ENCODE measurements around the gene ZSCAN5A. TPM values are rescaled to one million over a fixed set of nuclear protein-coding genes. Genes with fewer than 3 reads are reported as not detected.

ZSCAN5A gene
- total and polyA plus RNA-seq, 4 donors: 5.5 to 17.4 (median 10.1) TPM

DNA sequence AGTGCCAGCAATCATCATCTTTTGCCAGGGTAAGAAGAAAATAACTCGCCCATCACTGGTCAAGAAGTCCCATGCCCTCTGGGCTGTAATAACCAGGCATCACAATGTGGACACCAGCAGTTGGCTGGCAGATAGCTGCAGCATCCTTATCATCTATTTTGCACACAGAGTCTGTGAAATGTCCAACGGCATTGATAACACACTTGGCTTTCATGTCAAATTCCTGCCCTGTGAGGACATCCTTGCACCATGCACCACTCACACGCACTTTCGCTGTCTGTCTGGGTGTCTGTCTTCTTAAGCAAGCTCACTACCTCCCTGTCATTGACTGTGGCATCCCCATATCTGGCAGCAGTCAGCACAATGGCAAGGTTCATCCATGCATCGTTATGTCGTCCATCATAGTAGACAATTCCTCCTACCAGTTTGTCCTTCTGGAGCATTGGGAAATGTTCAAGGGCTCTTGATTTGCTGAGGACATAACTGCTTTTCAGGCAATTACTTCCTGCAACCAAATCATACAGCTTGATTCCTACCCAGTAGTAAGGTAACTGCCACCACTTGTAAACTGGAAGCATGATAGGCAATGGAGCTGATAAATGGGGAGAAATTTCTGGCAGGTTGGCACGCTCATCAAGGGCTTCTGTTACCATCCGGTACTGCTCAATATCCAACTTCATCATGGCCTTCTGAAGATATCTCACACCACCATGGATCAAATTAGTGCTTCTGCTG, 6.8 kb upstream of the ZSCAN5A start:
- WGBS, 2 donors: 70 to 74% methylated on average over 8 of the region's 8 CpGs
- TF ChIP-seq, protein P1, sequence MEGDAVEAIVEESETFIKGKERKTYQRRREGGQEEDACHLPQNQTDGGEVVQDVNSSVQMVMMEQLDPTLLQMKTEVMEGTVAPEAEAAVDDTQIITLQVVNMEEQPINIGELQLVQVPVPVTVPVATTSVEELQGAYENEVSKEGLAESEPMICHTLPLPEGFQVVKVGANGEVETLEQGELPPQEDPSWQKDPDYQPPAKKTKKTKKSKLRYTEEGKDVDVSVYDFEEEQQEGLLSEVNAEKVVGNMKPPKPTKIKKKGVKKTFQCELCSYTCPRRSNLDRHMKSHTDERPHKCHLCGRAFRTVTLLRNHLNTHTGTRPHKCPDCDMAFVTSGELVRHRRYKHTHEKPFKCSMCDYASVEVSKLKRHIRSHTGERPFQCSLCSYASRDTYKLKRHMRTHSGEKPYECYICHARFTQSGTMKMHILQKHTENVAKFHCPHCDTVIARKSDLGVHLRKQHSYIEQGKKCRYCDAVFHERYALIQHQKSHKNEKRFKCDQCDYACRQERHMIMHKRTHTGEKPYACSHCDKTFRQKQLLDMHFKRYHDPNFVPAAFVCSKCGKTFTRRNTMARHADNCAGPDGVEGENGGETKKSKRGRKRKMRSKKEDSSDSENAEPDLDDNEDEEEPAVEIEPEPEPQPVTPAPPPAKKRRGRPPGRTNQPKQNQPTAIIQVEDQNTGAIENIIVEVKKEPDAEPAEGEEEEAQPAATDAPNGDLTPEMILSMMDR (IDR thresholded peaks at IDR 0.05; ENCODE audit: control extremely low read depth, extremely low read depth): no peak
- Histone ChIP-seq H3K27me3 (ENCODE audit: control insufficient read depth in 3 of 3, insufficient read depth in 3 of 3, low read length in 2 of 3) (no peaks in the 10 kb centered on the region), H3K9ac (ENCODE audit: insufficient read depth in 1 of 2, low read length in 2 of 2) (no peak overlapping the region), H3K4me3 (no peak overlapping the region), H3K36me3 (ENCODE audit: control insufficient read depth in 4 of 4, insufficient read depth in 4 of 4, low read length in 4 of 4) (no peaks in the 10 kb centered on the region), H3K9me3 (ENCODE audit: control insufficient read depth in 4 of 4, insufficient read depth in 3 of 4, low read length in 3 of 4) (no peaks in the 10 kb centered on the region), H3K4me1 (ENCODE audit: control insufficient read depth in 5 of 5, insufficient read depth in 5 of 5, low read length in 5 of 5) (peaks cover 0 to 2% (median 0%) of the 10 kb centered on the region in 5 donors), H3K27ac (ENCODE audit: low read depth in 1 of 2, low read length in 1 of 2) (no peak overlapping the region)
- no peak for DNase-seq
- ATAC-seq (ENCODE audit: insufficient read depth, low FRiP score): no peak

GRCh38 chr19:56319991-56320390, 5.4 kb upstream of the ZSCAN5A start:
- H3K4me1 ChIP-seq (ENCODE audit: control insufficient read depth in 5 of 5, insufficient read depth in 5 of 5, low read length in 5 of 5): peaks cover 0 to 7% (median 2%) of the 10 kb centered on the region in 5 donors
- no peaks in the 10 kb centered on the region for H3K9me3 ChIP-seq (ENCODE audit: control insufficient read depth in 4 of 4, insufficient read depth in 3 of 4, low read length in 3 of 4)
- WGBS, 2 donors: 41 to 67% methylated on average over 3 of the region's 3 CpGs
- TF ChIP-seq, protein P1 (IDR thresholded peaks at IDR 0.05; ENCODE audit: control extremely low read depth, extremely low read depth): no peak
- no peaks in the 10 kb centered on the region for H3K27me3 ChIP-seq (ENCODE audit: control insufficient read depth in 3 of 3, insufficient read depth in 3 of 3, low read length in 2 of 3)
- H3K27ac ChIP-seq (ENCODE audit: low read depth in 1 of 2, low read length in 1 of 2): no peak overlapping the region
- ATAC-seq (ENCODE audit: insufficient read depth, low FRiP score) (no peak), DNase-seq (no peak)
- no peak overlapping the region for H3K4me3 ChIP-seq
- H3K36me3 ChIP-seq (ENCODE audit: control insufficient read depth in 4 of 4, insufficient read depth in 4 of 4, low read length in 4 of 4): no peaks in the 10 kb centered on the region
- H3K9ac ChIP-seq (ENCODE audit: insufficient read depth in 1 of 2, low read length in 2 of 2): no peak overlapping the region

DNA sequence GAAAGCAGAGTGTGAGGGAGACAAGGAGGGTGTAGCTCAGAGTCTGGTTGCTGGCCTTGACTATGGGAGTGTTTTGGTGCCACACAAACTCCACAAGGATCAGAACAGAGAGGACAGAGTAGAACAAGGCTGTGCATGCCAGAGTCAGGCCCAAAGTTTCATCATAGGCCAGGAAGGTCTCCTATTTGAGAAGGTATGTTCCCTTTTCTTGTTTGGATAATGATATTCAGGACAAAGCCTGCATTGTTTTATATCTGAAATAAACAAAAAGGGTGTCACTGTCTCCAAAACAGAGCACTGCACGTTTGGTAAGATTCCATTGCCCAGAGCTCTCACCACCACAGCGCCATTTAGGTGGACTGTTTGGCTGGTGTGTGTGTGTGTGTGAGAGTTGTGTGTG, 3.1 kb upstream of the ZSCAN5A start:
- DNase-seq (no peak), ATAC-seq (ENCODE audit: insufficient read depth, low FRiP score) (no peak)
- H3K9ac ChIP-seq (ENCODE audit: insufficient read depth in 1 of 2, low read length in 2 of 2): no peak overlapping the region
- H3K27ac ChIP-seq (ENCODE audit: low read depth in 1 of 2, low read length in 1 of 2): no peak overlapping the region
- H3K4me1 ChIP-seq (ENCODE audit: control insufficient read depth in 5 of 5, insufficient read depth in 5 of 5, low read length in 5 of 5): peaks cover 0 to 14% (median 3%) of the 10 kb centered on the region in 5 donors
- no peak overlapping the region for H3K4me3 ChIP-seq
- WGBS, 2 donors: 64 to 74% methylated on average over 2 of the region's 2 CpGs
- no peaks in the 10 kb centered on the region for H3K27me3 ChIP-seq (ENCODE audit: control insufficient read depth in 3 of 3, insufficient read depth in 3 of 3, low read length in 2 of 3)
- peaks cover 0 to 2% (median 0%) of the 10 kb centered on the region in 4 donors for H3K36me3 ChIP-seq (ENCODE audit: control insufficient read depth in 4 of 4, insufficient read depth in 4 of 4, low read length in 4 of 4)
- H3K9me3 ChIP-seq (ENCODE audit: control insufficient read depth in 4 of 4, insufficient read depth in 3 of 4, low read length in 3 of 4): no peaks in the 10 kb centered on the region
- TF ChIP-seq, protein P1 (IDR thresholded peaks at IDR 0.05; ENCODE audit: control extremely low read depth, extremely low read depth): no peak
